Measurements from ENCODE around the gene ARMC10. TPM values are rescaled to one million over a fixed set of nuclear protein-coding genes. Genes with fewer than 3 reads are reported as not detected.

ARMC10 gene
- total and polyA plus RNA-seq, 3 experiments from 2014 or later, result 44.1 to 57.3 (median 56.6) TPM

DNA sequence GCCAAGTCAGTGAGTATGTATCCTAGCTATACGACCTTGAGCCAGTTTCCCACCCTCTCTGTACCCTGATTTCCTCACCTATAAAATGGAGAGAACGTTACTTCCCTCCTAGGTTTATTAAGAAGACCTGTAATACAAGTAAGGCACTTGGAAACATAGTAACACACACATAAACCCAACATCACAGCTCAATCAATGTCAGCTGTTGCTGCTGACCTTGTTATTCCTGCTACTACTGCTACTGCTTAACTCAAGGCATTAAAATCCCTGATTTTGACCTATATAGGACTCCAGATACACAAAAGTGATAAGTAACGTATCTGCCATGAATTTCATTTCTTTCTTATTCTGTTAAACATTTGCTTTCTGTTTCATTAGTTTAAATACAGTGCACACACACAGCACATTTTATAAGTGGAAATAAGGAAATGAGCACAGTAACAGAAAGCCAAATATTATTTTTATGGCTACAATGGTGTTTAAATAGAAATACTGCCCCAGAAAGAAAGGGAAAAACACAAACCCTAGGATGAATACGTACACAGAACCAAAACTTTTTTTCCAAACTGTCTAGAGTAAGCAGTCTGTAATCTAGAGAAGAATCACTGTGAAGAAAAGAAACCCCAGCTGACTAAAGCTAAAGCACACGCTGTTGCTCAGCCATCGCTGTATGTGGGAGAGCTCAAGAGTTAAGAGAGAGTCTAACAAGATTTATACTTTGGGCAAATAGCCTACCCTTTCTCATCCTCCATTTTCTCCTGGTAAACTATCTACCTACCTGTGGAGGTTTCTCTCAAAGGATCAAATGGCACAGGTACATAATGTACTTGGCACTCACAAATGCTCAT lies 55.0 kb downstream of the ARMC10 start:
- peaks cover 8 to 34% (median 15%) of the 10 kb centered on the region in 3 donors for H3K36me3 Mint-ChIP-seq
- H3K4me3 ChIP-seq (ENCODE audit: low read length), result no peak overlapping the region
- no peaks in the 10 kb centered on the region for H3K9me3 ChIP-seq (ENCODE audit: low read length)
- H3K9me3 Mint-ChIP-seq, result no peaks in the 10 kb centered on the region
- POLR2A ChIA-PET, result no interaction called here
- CTCF ChIA-PET, result no interaction called here
- no peaks in the 10 kb centered on the region for H3K27me3 Mint-ChIP-seq
- no peak overlapping the region for H3K27ac ChIP-seq (ENCODE audit: low read depth, low read length)
- no peak overlapping the region for H3K4me3 Mint-ChIP-seq
- H3K4me1 Mint-ChIP-seq, result peaks cover 5 to 25% (median 23%) of the 10 kb centered on the region in 3 donors
- no peaks in the 10 kb centered on the region for H3K4me1 ChIP-seq (ENCODE audit: insufficient read depth, low read length)
- H3K36me3 ChIP-seq (ENCODE audit: insufficient read depth, low read length), result peaks cover 16% of the 10 kb centered on the region
- DNase-seq, result no peak
- no peak overlapping the region for H3K27ac Mint-ChIP-seq
- H3K27me3 ChIP-seq (ENCODE audit: insufficient read depth, low read length, poor library complexity, severe bottlenecking), result no peaks in the 10 kb centered on the region

DNA sequence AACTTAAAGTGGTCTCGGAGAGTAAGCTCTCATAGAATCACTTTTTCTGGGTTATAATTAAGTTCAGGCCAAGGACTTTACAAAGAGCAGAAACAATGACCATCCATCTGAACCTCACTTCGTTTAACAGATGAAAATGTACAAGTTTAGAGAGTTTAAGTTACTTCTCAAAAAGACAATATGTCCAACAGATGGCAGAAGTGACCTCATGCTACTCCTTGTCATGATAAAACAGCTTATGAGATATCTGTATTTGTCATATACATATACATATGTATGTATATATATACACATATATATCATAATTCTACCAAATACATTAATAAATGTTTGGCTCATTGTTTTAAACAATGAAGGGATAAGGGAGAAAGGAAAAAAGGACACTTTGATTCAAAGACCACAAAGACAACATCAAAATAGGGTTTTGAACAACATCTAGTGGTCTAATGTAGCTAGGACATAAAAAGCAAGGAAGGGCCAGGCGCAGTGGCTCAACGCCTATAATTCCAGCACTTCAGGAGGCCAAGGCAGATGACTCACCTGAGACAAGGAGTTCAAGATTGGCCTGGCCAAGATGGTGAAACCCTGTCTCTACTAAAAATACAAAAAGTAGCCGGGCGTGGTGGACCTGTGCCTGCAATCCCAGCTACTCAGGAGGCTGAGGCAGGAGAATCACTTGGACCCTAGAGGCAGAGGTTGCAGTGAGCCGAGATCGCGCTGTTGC lies 56.1 kb downstream of the ARMC10 start:
- Histone ChIP-seq H3K27ac (ENCODE audit: low read depth, low read length) (no peak overlapping the region), H3K27me3 (ENCODE audit: insufficient read depth, low read length, poor library complexity, severe bottlenecking) (no peaks in the 10 kb centered on the region), H3K9me3 (ENCODE audit: low read length) (no peaks in the 10 kb centered on the region), H3K4me3 (ENCODE audit: low read length) (no peak overlapping the region), H3K36me3 (ENCODE audit: insufficient read depth, low read length) (peaks cover 16% of the 10 kb centered on the region), H3K4me1 (ENCODE audit: insufficient read depth, low read length) (no peaks in the 10 kb centered on the region)
- Mint-ChIP-seq H3K27me3 (no peaks in the 10 kb centered on the region), H3K4me3 (no peak overlapping the region), H3K36me3 (peaks cover 8 to 31% (median 15%) of the 10 kb centered on the region in 3 donors), H3K27ac (peak overlapping the region in 2 of 8 donors; percentile 45 to 51), H3K4me1 (peaks cover 5 to 25% (median 23%) of the 10 kb centered on the region in 3 donors), H3K9me3 (no peaks in the 10 kb centered on the region)
- ChIA-PET POLR2A (no interaction called here), CTCF (no interaction called here)
- no peak for DNase-seq

DNA sequence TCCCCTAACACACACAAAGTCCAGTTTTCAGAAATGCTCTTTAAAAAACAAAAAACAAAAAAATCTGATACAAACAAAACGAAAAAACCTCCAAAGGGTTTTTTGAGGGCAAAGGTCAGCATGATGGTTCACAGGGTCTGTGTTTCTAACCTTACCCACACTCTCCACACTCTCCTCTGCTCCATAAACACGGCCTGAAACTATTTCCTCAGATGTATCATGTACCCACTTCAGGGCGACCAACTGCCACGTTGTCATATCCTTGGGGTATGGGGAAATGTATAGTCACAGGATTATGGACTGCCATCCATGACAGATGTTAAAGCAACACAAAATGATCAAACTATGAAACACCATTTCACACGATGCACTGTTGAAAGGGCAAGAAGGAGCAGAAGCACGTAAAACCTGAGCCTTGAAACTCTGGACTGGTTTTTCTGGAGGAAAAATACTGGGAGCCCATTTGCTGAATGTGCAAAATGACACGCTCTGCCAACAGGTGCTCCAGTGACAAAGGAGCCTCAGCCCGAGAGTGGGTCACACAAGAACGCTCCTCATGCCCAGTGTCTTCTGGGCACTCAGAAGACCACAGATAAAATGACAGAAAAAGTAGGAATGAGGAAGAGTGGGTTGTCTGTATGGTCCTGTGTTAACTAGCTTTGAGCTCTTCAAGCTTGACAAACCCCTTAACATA lies 58.2 kb downstream of the ARMC10 start:
- no peak for DNase-seq
- H3K27me3 ChIP-seq (ENCODE audit: insufficient read depth, low read length, poor library complexity, severe bottlenecking), result no peaks in the 10 kb centered on the region
- H3K27ac ChIP-seq (ENCODE audit: low read depth, low read length), result no peak overlapping the region
- Mint-ChIP-seq H3K9me3 (no peaks in the 10 kb centered on the region), H3K4me1 (peaks cover 5 to 24% (median 18%) of the 10 kb centered on the region in 3 donors), H3K27ac (peak overlapping the region in 1 of 8 donors; percentile 47), H3K4me3 (no peak overlapping the region), H3K36me3 (peaks cover under 1 to 13% (median 9%) of the 10 kb centered on the region in 3 donors), H3K27me3 (no peaks in the 10 kb centered on the region)
- peaks cover 6% of the 10 kb centered on the region for H3K36me3 ChIP-seq (ENCODE audit: insufficient read depth, low read length)
- POLR2A ChIA-PET, result no interaction called here
- H3K9me3 ChIP-seq (ENCODE audit: low read length), result no peaks in the 10 kb centered on the region
- H3K4me1 ChIP-seq (ENCODE audit: insufficient read depth, low read length), result no peaks in the 10 kb centered on the region
- CTCF ChIA-PET, result no interaction called here
- no peak overlapping the region for H3K4me3 ChIP-seq (ENCODE audit: low read length)

DNA sequence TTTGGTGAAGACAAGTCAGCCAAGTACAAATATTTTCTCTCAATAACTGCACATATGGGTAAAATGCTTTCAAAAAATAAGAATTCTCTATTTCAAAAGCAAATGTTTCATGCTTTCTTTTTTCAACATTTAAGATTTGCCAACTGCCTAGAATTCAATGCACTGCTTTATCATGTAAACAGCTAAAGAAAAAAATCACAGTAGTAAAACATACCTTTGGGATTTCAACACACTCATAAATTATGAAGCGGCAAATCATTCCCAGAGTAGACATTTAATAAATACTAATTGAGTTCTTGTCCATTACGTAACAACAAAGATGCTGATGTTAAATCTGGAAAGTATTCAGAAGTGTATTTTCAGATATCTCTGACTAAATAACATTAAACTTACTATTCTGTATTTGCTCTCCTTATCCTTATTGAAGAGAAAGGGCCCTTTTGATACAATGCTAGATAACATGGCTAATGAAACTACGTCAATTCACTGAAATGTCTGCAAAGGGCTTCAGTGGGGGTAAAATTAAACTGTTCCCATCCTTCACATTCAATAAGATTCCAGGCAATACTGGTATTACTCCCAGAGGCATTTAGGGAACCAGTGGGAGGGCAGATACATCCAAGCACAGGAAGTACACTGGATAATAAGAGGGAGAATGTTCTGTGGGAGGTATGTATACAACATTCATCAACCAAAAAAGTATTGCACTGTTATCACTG lies 60.1 kb downstream of the ARMC10 start:
- Mint-ChIP-seq H3K9me3 (no peaks in the 10 kb centered on the region), H3K4me3 (no peak overlapping the region), H3K27me3 (no peaks in the 10 kb centered on the region), H3K4me1 (peaks cover 3 to 14% (median 14%) of the 10 kb centered on the region in 3 donors), H3K27ac (peak overlapping the region in 1 of 8 donors; percentile 22), H3K36me3 (peaks cover 0 to 6% (median 4%) of the 10 kb centered on the region in 3 donors)
- no peak overlapping the region for H3K4me3 ChIP-seq (ENCODE audit: low read length)
- H3K9me3 ChIP-seq (ENCODE audit: low read length), result no peaks in the 10 kb centered on the region
- H3K36me3 ChIP-seq (ENCODE audit: insufficient read depth, low read length), result peaks cover 3% of the 10 kb centered on the region
- no peak for DNase-seq
- no peaks in the 10 kb centered on the region for H3K27me3 ChIP-seq (ENCODE audit: insufficient read depth, low read length, poor library complexity, severe bottlenecking)
- no peaks in the 10 kb centered on the region for H3K4me1 ChIP-seq (ENCODE audit: insufficient read depth, low read length)
- POLR2A ChIA-PET, result no interaction called here
- H3K27ac ChIP-seq (ENCODE audit: low read depth, low read length), result no peak overlapping the region
- CTCF ChIA-PET, result no interaction called here

DNA sequence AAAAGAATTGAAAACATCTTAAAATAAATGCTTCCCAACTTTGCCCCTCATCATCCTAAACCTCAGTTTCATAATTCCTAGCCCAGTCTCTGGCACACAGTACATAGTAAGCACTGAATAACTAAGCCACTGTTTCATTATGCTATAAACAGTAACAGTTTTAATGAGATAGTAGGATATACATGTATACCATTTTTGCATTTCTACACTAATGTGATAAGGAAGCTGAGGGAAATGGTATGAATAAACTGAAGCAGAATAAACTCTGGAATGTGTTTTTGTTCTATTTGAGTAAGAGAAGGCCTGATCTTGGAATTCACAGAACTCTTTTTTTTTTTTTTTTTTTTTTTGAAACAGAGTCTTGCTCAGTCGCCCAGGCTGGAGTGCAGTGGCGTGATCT lies 65.1 kb downstream of the ARMC10 start:
- ChIA-PET POLR2A (no interaction called here), CTCF (no interaction called here)
- Histone ChIP-seq H3K36me3 (ENCODE audit: insufficient read depth, low read length) (no peaks in the 10 kb centered on the region), H3K4me3 (ENCODE audit: low read length) (no peak overlapping the region), H3K4me1 (ENCODE audit: insufficient read depth, low read length) (no peaks in the 10 kb centered on the region), H3K27ac (ENCODE audit: low read depth, low read length) (no peak overlapping the region), H3K9me3 (ENCODE audit: low read length) (no peaks in the 10 kb centered on the region), H3K27me3 (ENCODE audit: insufficient read depth, low read length, poor library complexity, severe bottlenecking) (no peaks in the 10 kb centered on the region)
- Mint-ChIP-seq H3K9me3 (no peaks in the 10 kb centered on the region), H3K4me3 (no peak overlapping the region), H3K36me3 (peaks cover 6 to 9% (median 9%) of the 10 kb centered on the region in 3 donors), H3K4me1 (peaks cover 0 to 12% (median 8%) of the 10 kb centered on the region in 3 donors), H3K27me3 (no peaks in the 10 kb centered on the region), H3K27ac (no peak overlapping the region)
- DNase-seq, result no peak

DNA sequence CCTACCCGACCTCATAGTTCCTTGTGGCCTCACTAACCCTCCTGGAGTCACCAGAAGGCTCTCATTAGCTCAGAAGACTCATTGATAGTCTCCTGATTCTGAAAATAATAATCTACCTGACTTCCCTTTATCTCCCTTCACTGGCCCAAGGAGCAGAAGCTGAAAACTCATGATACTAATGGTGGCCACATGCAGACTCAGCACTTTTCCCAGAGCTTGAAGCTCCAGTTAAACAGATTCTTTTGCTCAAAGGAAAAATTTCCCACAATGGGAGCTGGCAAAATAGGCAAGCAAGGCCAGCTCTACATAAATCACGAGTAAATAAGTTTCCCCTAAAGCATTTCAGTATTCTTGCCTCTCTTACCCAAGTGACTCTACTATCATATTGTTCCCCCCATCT lies 65.7 kb downstream of the ARMC10 start:
- Mint-ChIP-seq H3K27me3 (no peaks in the 10 kb centered on the region), H3K4me1 (peaks cover 4 to 18% (median 12%) of the 10 kb centered on the region in 3 donors), H3K4me3 (no peak overlapping the region), H3K36me3 (peaks cover 6 to 9% (median 9%) of the 10 kb centered on the region in 3 donors), H3K9me3 (no peaks in the 10 kb centered on the region), H3K27ac (no peak overlapping the region)
- H3K4me3 ChIP-seq (ENCODE audit: low read length), result no peak overlapping the region
- H3K36me3 ChIP-seq (ENCODE audit: insufficient read depth, low read length), result no peaks in the 10 kb centered on the region
- POLR2A ChIA-PET, result no interaction called here
- CTCF ChIA-PET, result no interaction called here
- H3K27ac ChIP-seq (ENCODE audit: low read depth, low read length), result no peak overlapping the region
- DNase-seq, result no peak
- H3K4me1 ChIP-seq (ENCODE audit: insufficient read depth, low read length), result no peaks in the 10 kb centered on the region
- no peaks in the 10 kb centered on the region for H3K9me3 ChIP-seq (ENCODE audit: low read length)
- no peaks in the 10 kb centered on the region for H3K27me3 ChIP-seq (ENCODE audit: insufficient read depth, low read length, poor library complexity, severe bottlenecking)

DNA sequence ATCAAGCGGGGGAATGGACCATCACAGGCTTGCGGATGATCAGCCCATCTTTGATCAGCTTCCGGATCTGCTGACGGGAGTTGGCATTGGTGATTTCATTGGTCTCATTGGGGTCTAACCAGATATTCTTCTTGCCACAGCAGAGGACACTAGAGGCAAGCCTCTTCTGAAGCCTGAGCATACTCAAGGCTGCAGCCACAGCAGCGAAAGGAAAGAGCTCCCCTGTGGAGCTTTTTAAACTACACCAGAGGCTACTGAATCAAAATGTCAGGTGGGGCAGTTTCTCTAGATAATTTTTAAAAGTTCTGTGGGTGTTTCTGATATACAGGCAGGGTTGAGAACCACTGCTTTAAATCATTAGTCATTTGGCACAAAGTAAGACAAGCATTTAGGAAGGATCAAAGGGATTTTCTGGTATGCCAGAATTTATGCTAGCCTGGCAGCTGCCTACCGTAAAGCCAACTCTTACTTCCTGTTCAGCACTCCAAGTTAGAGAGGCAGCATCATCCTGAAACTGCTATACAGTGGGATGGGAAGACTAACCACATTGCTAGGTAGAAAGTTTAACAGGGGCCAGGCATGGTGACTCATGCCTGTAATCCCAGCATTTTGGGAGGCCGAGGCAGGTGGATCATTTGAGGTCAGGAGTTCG lies 66.9 kb downstream of the ARMC10 start:
- Histone ChIP-seq H3K4me1 (ENCODE audit: insufficient read depth, low read length) (peaks cover under 1% of the 10 kb centered on the region), H3K4me3 (ENCODE audit: low read length) (no peak overlapping the region), H3K36me3 (ENCODE audit: insufficient read depth, low read length) (no peaks in the 10 kb centered on the region), H3K27me3 (ENCODE audit: insufficient read depth, low read length, poor library complexity, severe bottlenecking) (no peaks in the 10 kb centered on the region), H3K27ac (ENCODE audit: low read depth, low read length) (no peak overlapping the region), H3K9me3 (ENCODE audit: low read length) (no peaks in the 10 kb centered on the region)
- Mint-ChIP-seq H3K27ac (no peak overlapping the region), H3K9me3 (no peaks in the 10 kb centered on the region), H3K4me1 (peaks cover 11 to 30% (median 24%) of the 10 kb centered on the region in 3 donors), H3K4me3 (no peak overlapping the region), H3K27me3 (no peaks in the 10 kb centered on the region), H3K36me3 (peaks cover 6 to 9% (median 9%) of the 10 kb centered on the region in 3 donors)
- DNase-seq, result no peak
- ChIA-PET CTCF (interaction anchor here (0.6 kb wide), 1 partner anchor 46 kb away, joined by 3 read pairs; no protein-coding TSS in a partner anchor), POLR2A (no interaction called here)

All from CD8-positive, alpha-beta memory T cell (primary cell).